Stimulated activated CD8-positive, alpha-beta memory T cell treated with anti-CD3 and anti-CD28 coated beads, Interleukin-4, amount 100 ng/mL, for 4 hours (primary cell): ENCODE measurements around the gene SUCNR1.
"Not testable (repeated sequence)": the region's sequence is repeated elsewhere in the genome, so short reads cannot be mapped to it uniquely, and the experiment has no call there.

Source experiments
- DNase-seq, 2 donors: peaks; one replicate each; pipeline ENCODE4 v3.0.0-alpha.2; 2020; ENCODE audit warnings: low read depth in 2 of 2, low spot score in 1 of 2

Gene SUCNR1, protein sequence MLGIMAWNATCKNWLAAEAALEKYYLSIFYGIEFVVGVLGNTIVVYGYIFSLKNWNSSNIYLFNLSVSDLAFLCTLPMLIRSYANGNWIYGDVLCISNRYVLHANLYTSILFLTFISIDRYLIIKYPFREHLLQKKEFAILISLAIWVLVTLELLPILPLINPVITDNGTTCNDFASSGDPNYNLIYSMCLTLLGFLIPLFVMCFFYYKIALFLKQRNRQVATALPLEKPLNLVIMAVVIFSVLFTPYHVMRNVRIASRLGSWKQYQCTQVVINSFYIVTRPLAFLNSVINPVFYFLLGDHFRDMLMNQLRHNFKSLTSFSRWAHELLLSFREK

GRCh38 chr3:151873398-151873797, at the start of gene SUCNR1:
Gene SUCNR1, plus strand, starts transcription at chr3:151873643. Its CDS starts 6,250 bp downstream, at chr3:151879893.
- DNase-seq: no peak

GRCh38 chr3:151827816-151828215, 45.6 kb upstream of the SUCNR1 start:
- DNase-seq: no peak

DNA sequence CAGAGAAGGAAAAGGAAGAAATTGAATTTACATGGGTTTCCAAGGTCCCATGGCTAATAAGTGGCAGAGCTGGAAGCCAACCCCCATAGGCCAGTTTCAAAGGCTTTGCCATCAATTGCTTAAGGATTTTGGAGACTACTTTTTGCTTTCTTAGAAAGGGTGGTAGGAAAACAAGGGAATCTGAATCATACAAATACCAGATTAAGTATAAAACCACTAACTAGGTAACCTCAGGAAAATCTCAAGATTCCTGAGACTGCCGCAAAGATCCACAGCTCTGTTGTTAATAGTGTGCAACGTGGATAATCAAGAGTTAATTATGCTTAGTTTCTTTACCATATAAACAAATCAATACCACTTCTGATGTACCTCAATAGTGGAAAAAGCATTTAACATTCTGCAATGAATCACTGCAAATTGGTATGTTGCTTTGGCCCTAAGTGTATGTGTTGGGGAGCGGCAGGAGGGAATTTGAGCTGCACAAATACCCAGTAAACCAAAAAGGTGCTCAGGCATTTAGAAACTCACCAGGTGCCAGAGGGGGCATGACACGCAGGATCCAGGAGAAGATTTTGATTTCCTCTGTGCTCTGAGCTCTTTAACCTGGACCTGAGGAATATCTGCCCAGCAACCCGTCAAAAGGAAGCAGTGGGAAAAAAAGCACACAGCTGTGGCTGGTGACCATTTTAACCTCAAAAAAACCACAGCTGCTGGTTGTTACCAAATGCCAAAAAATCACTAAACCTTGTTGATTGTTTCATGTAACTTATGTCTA, 37.5 kb upstream of the SUCNR1 start:
- no peak for DNase-seq

DNA sequence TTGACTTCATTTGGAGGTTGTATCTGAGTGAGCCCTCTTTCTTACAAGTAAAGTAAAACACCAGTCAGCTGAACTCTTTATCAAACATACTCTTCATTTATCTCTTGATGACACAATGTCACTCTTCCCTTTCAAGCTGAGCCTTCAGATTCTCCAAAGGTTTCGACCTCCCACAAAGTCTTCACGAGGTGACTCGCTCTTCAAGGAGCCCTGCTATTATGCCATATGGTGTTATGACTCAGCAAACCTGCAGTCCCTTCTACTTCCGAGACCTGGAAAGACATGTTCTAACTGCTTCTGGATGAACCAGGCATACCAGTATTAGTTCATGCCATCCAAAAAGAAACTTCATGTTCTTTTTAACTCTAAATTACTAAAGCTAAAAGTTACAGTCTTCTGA, 36.4 kb upstream of the SUCNR1 start:
- DNase-seq: no peak

- DNase-seq: no peak
Measured at GRCh38 chr3:151838574-151839312, 34.7 kb upstream of the SUCNR1 start.

- DNase-seq: no peak
Measured at GRCh38 chr3:151839313-151839631, 34.2 kb upstream of the SUCNR1 start.

DNA sequence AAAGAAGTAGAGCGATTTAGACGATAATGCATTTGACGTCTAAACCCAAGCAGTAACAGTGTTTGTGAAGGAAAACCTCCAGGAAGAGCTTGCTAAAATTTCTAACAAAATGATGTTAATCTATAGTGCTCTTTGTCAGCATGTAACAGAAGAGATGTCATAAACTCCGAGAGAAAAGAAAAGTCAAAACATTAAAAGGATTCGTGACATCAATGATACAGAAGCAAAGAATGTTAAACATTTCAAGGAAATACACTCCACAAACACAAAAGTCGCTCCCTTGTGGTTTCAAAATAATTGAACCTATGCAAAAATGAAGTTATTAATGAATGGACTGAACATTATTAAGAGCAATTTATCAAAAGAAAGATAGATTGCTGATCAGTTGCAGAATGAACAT, 31.6 kb upstream of the SUCNR1 start:
- no peak for DNase-seq

DNA sequence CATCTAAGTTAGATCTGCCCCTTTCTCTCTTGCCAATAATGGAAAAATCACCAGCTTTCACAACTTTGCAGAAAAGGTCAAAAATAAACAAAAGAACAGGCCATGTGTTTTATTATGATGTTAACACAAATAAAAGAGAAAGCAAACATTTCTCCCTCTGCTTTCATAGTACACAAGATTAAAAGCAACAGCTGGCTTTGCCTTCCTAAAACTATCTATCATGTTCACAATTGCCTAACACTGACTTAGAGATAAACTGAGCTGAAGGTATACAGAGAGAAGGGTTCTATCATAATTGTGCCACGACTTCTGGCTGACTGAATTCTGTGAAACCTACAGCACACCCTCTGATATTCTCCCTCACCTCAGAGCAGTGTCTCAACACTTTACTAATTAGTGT, 30.2 kb upstream of the SUCNR1 start:
- DNase-seq: no peak

DNA sequence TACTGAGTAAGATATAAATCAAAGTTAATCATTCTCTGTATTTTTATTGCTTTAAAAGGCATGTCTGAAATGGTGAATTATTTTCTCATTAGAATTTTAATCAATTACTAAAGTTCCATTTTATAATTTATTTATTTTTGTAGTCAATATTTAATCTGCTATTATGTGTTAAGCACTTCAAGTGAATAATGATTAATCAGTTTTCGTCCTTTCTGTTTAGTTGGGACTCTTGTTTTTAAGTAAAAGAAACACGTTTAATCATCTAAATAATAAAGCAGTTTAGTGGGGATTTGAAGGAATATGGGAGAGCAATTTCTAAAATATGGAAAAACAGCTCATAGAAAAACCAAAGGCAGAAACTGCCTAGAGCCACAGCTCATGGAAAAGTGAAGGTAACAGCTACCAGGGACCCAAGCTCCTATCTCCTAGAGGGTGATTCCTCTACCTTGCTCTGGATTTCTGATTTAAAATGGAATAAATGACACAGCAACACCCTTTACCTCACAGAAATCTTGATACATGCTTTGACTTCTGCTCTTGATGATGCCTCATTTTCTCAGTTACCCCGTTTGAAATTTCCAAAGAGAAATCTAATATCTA, 28.0 kb upstream of the SUCNR1 start:
- DNase-seq: no peak

GRCh38 chr3:151850065-151850464, 23.4 kb upstream of the SUCNR1 start:
- not testable (repeated sequence) for DNase-seq

DNA sequence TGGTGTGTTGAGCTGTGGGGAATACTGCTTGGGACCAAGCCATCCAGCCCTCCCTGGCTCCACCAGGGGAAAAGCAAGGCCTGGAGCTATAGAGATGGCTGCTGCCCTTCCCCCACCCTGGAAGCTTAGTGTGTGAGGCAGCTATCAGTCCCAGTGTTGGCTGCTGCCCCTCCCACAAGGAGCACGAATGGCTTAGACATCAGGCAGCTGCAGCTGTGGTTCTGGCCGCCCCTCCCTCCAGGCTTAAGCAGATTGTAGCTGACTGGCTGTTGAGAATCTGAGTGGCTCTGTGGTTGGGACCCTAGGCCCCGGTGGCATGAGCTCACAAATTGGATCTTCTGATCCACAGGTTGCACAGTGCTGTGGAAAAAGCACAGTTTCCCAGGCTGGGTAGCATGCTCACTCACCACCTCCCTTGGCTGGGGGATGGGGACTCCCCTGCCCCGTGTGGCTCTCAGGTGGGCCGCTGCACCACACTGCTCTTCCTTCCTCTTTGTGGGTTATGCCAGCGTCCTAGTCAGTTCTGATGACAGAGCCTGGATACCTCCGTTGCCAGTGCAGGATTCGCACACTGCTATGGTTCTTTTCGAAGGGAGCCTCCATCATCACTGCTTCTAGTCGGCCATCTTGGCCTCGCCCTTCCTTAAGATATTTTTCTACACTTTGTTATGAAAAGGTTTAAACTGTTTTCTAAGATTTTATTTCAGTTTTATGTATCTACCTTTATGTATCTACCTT, 21.2 kb upstream of the SUCNR1 start:
- no peak for DNase-seq

GRCh38 chr3:151856118-151856517, 17.3 kb upstream of the SUCNR1 start:
- DNase-seq: no peak

- DNase-seq: no peak
Measured at GRCh38 chr3:151856641-151857040, 16.8 kb upstream of the SUCNR1 start.

DNA sequence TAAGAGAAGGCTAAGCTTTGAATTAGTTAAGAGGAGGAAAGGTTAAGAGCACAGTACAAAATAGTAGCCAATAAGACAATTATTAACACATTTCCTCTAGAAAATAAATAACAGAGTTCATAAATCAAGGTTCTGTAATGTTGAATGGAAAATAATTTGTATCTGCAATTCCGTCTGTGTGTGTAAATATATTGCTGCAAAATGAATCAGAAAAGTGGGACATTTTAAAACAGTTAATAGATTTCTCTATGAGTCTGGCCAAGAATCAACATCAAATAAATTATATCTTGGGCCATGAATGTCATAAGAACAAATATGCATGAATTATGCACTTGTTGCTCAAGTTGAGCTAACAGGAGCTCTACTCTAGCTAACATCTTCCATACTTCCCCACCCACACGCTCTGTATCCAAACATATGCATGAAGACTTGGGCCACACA, 14.2 kb upstream of the SUCNR1 start:
- no peak for DNase-seq

DNA sequence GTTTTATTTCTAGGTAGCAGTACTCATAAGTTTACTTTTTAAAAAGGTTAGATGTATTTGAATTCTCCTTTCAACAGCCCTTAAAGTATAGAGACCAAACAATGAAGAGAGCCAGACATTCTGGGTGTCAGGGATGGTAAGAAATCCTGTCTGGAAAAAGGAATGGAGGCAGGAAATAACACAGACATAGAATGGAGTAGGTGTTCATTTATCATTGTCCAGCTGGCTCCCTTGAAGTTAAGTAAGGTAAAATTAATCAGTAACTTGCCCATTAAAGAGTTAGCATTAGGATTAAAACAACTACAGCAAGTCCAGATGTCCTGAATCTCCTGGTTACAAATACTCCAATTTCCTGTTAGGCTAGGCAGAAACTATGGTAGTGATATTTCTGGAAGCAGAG, 13.5 kb upstream of the SUCNR1 start:
- no peak for DNase-seq

DNA sequence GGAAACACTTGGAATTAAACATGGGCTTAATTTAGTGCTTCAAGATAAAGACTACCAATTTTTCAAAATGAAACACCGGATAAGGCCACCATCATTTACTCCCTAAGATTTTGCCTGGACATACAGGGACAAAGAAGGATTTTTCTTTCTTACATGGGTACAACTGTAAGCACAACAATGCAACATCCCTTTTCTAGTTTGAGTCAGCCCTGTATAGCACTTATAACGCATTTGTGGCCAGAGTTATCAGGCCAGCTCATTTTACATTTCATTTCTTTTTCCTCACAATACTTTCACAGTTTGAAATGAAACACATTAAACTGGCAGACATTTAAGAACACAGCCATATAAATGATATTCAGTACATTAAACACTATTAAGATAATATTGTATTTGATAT, 9.8 kb upstream of the SUCNR1 start:
- no peak for DNase-seq

- no peak for DNase-seq
Measured at GRCh38 chr3:151864423-151865101, 8.9 kb upstream of the SUCNR1 start.

DNA sequence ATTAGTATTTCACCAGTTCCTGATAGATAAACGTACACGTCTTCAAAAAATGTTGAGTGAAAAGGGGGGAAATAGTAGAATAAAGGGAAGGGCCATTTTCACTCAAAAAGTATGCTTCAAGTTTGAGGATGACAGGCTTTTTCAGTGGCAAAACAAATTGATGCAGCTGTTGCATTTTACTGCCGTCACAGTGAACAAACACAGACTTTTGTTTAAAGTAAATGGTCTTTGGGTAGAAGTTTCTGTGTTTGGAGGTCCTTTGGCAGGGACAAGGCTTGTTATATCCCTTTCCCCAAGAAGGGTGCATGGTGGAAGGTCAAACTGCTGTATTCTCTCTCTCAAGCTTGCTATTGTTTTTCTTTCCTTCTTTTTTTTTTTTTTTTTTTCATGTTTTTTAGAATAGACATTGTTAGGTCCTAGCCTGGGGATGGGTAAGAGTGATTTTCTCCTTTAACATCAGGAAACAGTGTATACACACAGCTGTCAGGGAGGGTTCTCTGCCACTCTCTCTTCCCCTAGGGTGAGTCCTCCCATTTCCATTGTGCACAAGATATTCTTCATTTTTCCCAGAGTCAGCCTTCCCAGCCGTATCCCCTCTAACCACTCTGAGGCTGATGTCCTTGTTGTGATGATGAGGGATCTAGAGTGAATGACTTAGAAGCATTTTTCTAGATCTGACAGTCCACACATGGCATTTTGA, 6.6 kb upstream of the SUCNR1 start:
- no peak for DNase-seq

GRCh38 chr3:151867666-151868065, 5.8 kb upstream of the SUCNR1 start:
- DNase-seq: no peak

- no peak for DNase-seq
Measured at GRCh38 chr3:151869181-151869580, 4.3 kb upstream of the SUCNR1 start.
